T47D (cell line): ENCODE measurements around the gene SIK3.

Experiments used
- DNase-seq, 2 experiments: peaks; one replicate each; pipeline versions ENCODE4 v3.0.0 to v3.0.0-alpha.2; 2011 to 2012; ENCODE audit warnings: low read depth in 1 of 2, low spot score in 1 of 2
- JUND ChIP-seq: IDR thresholded peaks from 2 replicates; pipeline ENCODE4 v1.6.1; 2012; ENCODE audit warnings: low read depth
- in situ Hi-C: cut with HindIII; loops from 2 replicates; pipeline ENCODE4 v1.10.0; 2016; ENCODE audit warnings: low sequenced_read_pairs, low pct_unique_long_range_greater_than_20kb

Gene SIK3

GRCh38 chr11:116796548-116796947 is 301.7 kb downstream of the SIK3 start:
- no peak for TF ChIP-seq JUND
- in situ Hi-C loops: no loop called here
- no peak for DNase-seq

GRCh38 chr11:116794851-116795250 is 303.4 kb downstream of the SIK3 start:
- in situ Hi-C loops: no loop called here
- TF ChIP-seq JUND: no peak
- no peak for DNase-seq

GRCh38 chr11:116793772-116794097 is 304.5 kb downstream of the SIK3 start:
- peak in 1 of 2 experiments; percentile 55 for DNase-seq
- no peak for TF ChIP-seq JUND
- in situ Hi-C loops: no loop called here
